Thoracic aorta (tissue), 2 donors: ENCODE results near the gene PDPK1. TPM values are rescaled to one million over a fixed set of nuclear protein-coding genes. Genes with fewer than 3 reads are reported as not detected.

Experiments used
- ATAC-seq: fragments of 150-250 bp; one replicate; pipeline ENCODE4 v1.8.0; 2017; ENCODE audit warnings: low read depth; ENCODE audit not compliant: insufficient number of reproducible peaks, low FRiP score
- DNase-seq: peaks from one replicate; pipeline ENCODE4 v3.0.0-alpha.2; 2020; ENCODE audit warnings: low spot score
- H3K27ac ChIP-seq, 2 donors: fragments of 200-600 bp; sonication (generic); 1 replicate in 1 of 2; 2 replicates in 1 of 2; pipeline ENCODE4 v1.5.1; 2016; ENCODE audit warnings: mild to moderate bottlenecking in 2 of 2, moderate library complexity in 2 of 2
- H3K27me3 ChIP-seq: fragments of 200-600 bp; sonication (generic); replicated peaks from 2 replicates; pipeline ENCODE4 v1.6.0; 2016; ENCODE audit warnings: mild to moderate bottlenecking; ENCODE audit not compliant: insufficient read depth
- H3K36me3 ChIP-seq: fragments of 200-600 bp; sonication (generic); one replicate; pipeline ENCODE4 v1.5.1; 2016
- H3K4me1 ChIP-seq, 2 donors: fragments of 200-600 bp; sonication (generic); 1 replicate in 1 of 2; 2 replicates in 1 of 2; pipeline versions ENCODE4 v1.5.1 to v1.6.0; 2016; ENCODE audit warnings: low read depth in 2 of 2, mild to moderate bottlenecking in 1 of 2; ENCODE audit not compliant: control insufficient read depth in 1 of 2
- H3K4me3 ChIP-seq: fragments of 200-600 bp; sonication (generic); 2 replicates; pipeline ENCODE4 v1.5.1; 2016; ENCODE audit warnings: mild to moderate bottlenecking
- H3K9me3 ChIP-seq: fragments of 200-600 bp; sonication (generic); 2 replicates; pipeline ENCODE4 v1.5.1; 2016
- total RNA-seq, 2 donors: library from RNA; depleted of rRNA; stranded (reverse); fragments of >200 nt; gene quantifications; one replicate each; pipeline versions ENCODE4 v1.1.0 to v1.2.3, GENCODE V29; 2016
- TF ChIP-seq, protein P1 (sequence below): fragments of 200-600 bp; sonication (generic); IDR thresholded peaks from one replicate; pipeline ENCODE4 v1.5.1; 2019; ENCODE audit warnings: antibody characterized with exemption

Gene PDPK1
- total RNA-seq, 2 donors from 2014 or later: 31.9 to 44.3 TPM

GRCh38 chr16:2514333-2515179 is 23.3 kb upstream of the PDPK1 start:
- TF ChIP-seq, protein P1, sequence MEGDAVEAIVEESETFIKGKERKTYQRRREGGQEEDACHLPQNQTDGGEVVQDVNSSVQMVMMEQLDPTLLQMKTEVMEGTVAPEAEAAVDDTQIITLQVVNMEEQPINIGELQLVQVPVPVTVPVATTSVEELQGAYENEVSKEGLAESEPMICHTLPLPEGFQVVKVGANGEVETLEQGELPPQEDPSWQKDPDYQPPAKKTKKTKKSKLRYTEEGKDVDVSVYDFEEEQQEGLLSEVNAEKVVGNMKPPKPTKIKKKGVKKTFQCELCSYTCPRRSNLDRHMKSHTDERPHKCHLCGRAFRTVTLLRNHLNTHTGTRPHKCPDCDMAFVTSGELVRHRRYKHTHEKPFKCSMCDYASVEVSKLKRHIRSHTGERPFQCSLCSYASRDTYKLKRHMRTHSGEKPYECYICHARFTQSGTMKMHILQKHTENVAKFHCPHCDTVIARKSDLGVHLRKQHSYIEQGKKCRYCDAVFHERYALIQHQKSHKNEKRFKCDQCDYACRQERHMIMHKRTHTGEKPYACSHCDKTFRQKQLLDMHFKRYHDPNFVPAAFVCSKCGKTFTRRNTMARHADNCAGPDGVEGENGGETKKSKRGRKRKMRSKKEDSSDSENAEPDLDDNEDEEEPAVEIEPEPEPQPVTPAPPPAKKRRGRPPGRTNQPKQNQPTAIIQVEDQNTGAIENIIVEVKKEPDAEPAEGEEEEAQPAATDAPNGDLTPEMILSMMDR: no peak
- H3K36me3 ChIP-seq: no peaks in the 10 kb centered on the region
- no peaks in the 10 kb centered on the region for H3K9me3 ChIP-seq
- H3K4me1 ChIP-seq: peaks cover 34 to 62% of the 10 kb centered on the region in 2 donors
- H3K27me3 ChIP-seq: no peaks in the 10 kb centered on the region
- peak overlapping the region; percentile 96 for H3K4me3 ChIP-seq
- DNase-seq (no peak), ATAC-seq (no peak)
- peak overlapping the region; percentile 96 to 97 for H3K27ac ChIP-seq

- peak overlapping the region; percentile 96 to 97 for H3K27ac ChIP-seq
- TF ChIP-seq, protein P1: no peak
- ATAC-seq (no peak), DNase-seq (no peak)
- H3K4me1 ChIP-seq: peaks cover 36 to 65% of the 10 kb centered on the region in 2 donors
- H3K4me3 ChIP-seq: peak overlapping the region; percentile 96
- H3K36me3 ChIP-seq: no peaks in the 10 kb centered on the region
- H3K9me3 ChIP-seq: no peaks in the 10 kb centered on the region
- no peaks in the 10 kb centered on the region for H3K27me3 ChIP-seq
Measured at GRCh38 chr16:2515180-2515851, 22.5 kb upstream of the PDPK1 start.

- H3K36me3 ChIP-seq: no peaks in the 10 kb centered on the region
- H3K27me3 ChIP-seq: no peaks in the 10 kb centered on the region
- TF ChIP-seq, protein P1: no peak
- no peak for DNase-seq
- H3K27ac ChIP-seq: peak overlapping the region; percentile 34 to 96
- peak overlapping the region; percentile 96 for H3K4me3 ChIP-seq
- H3K4me1 ChIP-seq: peaks cover 43 to 70% of the 10 kb centered on the region in 2 donors
- no peaks in the 10 kb centered on the region for H3K9me3 ChIP-seq
- ATAC-seq: no peak
Measured at GRCh38 chr16:2516391-2517240, 21.2 kb upstream of the PDPK1 start.

GRCh38 chr16:2517954-2518605 is 19.7 kb upstream of the PDPK1 start:
- H3K4me1 ChIP-seq: peaks cover 43 to 66% of the 10 kb centered on the region in 2 donors
- DNase-seq: no peak

More at GRCh38 chr16:2517954-2518605, 19.7 kb upstream of the PDPK1 start:
- TF ChIP-seq, protein P1: no peak
- H3K27me3 ChIP-seq: no peaks in the 10 kb centered on the region
- no peaks in the 10 kb centered on the region for H3K36me3 ChIP-seq
- no peak for ATAC-seq
- peak overlapping the region; percentile 74 to 76 for H3K27ac ChIP-seq
- H3K4me3 ChIP-seq: no peak overlapping the region
- no peaks in the 10 kb centered on the region for H3K9me3 ChIP-seq
